Measurements from ENCODE around the gene APAF1.

DNA sequence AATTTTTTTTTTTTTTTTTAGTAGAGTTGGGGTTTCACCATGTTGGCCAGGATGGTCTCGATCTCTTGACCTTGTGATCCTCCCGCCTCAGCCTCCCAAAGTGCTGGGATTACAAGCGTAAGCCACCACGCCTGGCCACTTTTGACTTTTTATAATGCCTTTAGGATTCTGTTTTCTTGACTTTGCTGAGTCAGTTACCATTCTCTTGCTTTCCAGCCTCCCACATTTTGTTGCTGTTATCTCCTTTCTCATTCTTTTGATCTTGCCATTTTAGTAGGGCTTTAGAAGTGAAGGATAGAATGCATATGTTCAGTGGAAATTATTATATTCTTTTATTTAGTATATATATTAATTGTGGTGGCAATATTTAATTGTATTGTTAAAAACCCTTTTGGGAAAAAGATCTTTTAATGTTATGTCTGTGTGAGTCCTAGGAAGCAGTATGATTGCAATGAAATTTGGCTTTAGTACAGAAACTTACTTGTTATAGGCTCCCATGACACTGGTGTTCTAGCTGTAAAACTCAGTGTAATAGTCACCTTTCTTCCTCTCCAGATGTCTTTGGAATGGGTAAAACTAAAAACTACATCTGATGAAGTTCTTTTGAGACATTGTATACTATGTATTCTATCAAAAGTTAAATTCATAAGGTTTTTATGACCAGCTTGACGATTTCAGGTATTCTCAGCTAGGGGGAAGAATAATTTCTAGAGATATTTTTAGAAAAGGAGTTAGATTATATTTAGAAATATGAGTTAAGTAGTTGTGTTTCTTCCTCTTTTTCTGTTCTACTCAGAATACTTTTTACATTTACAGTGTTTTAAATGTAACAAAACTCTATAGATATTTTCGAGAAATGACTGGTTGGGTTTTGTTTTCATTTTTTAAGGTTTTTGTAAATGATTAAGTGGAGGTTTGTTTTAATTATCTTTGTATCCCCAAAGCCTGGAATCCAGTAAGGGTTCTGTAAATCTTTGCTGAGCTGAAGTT is 74.7 kb downstream of the APAF1 start:
- TF ChIP-seq, protein P1, sequence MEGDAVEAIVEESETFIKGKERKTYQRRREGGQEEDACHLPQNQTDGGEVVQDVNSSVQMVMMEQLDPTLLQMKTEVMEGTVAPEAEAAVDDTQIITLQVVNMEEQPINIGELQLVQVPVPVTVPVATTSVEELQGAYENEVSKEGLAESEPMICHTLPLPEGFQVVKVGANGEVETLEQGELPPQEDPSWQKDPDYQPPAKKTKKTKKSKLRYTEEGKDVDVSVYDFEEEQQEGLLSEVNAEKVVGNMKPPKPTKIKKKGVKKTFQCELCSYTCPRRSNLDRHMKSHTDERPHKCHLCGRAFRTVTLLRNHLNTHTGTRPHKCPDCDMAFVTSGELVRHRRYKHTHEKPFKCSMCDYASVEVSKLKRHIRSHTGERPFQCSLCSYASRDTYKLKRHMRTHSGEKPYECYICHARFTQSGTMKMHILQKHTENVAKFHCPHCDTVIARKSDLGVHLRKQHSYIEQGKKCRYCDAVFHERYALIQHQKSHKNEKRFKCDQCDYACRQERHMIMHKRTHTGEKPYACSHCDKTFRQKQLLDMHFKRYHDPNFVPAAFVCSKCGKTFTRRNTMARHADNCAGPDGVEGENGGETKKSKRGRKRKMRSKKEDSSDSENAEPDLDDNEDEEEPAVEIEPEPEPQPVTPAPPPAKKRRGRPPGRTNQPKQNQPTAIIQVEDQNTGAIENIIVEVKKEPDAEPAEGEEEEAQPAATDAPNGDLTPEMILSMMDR (IDR thresholded peaks at IDR 0.05): no peak
- no peak for TF ChIP-seq EZH2 (IDR thresholded peaks at IDR 0.05; ENCODE audit: borderline replicate concordance, insufficient read depth, low read depth, low read length, poor library complexity, severe bottlenecking)
